GM19238 (cell line): ENCODE data around the gene CD300A.
A peak's percentile ranks its signal among the peaks of the same experiment; 100 is the strongest.
"Not testable (repeated sequence)": the region's sequence is repeated elsewhere in the genome, so short reads cannot be mapped to it uniquely, and the experiment has no call there.

ENCODE experiments used
- DNase-seq: peaks from one replicate; pipeline ENCODE4 v3.0.0; 2011; ENCODE audit warnings: low spot score; ENCODE audit not compliant: insufficient read length

CD300A gene

DNA sequence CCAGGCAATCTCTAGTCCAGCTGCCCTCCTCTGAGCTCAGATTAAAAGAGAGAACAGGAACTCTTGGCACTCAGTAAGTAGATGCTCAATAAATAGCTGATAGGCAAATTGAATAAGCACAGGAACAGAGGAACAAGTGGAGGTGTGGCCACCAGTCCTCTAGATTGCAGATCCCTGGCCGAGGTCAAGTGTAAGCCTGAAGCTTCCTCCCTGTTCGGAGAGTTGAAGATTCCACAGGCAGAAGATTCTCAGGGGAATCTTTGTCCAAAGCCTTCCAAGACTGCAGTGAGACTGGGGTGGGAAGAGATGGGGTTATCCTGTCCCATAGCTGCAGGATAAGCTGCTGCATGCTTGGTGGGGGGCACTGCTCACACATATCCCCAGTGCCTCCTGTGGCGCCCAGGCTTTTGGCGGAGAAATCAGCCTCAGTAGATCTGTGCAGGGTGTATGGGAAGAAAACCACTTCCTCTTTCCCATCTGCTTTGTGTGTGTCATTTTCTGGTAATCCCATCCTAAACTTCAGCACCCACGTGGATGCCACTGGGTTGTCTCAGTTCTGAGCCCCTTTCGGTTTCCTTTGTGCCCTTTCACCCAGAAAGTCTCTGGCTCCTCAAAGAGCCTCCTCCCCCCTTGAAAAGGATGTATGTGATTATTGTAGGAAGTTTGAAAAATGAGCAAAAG is 12.1 kb downstream of the CD300A start:
- no peak for DNase-seq

DNA sequence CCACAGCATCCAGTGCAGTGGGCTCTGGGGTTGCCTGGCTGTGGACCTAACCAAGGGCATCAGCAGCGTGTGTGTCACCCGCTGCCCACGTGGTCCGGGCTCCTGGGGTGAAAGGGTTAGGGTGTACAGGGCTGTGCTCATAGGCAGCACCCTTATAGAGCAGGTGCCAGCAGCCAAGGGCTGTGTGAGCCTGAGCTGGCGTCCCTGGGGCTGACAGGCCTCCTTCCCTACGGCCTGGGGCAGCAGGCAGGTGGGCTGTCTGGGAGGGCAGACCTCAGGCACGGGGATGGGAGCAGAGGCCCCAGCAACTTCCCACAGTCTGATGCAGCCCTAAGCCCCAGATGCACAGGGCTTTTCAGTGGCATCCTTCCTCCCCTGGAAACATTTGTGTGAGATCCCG is 13.9 kb downstream of the CD300A start:
- DNase-seq: no peak

DNA sequence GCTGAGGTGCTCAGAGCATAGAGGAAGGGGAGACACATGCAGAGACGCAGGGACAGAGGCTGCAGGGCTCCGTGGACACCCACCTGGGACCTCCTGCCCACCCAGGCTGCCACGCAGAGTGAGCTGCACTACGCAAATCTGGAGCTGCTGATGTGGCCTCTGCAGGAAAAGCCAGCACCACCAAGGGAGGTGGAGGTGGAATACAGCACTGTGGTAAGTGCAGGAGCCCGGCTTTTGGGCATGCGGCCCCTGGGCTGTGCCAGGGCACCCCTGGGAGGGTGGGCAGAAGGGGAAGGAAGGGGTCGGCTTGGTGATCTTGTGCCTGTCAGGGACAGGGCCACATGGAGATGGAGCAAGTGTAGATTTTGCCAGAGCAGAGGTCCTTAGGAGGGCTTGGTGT is 15.2 kb downstream of the CD300A start:
- DNase-seq: no peak

DNA sequence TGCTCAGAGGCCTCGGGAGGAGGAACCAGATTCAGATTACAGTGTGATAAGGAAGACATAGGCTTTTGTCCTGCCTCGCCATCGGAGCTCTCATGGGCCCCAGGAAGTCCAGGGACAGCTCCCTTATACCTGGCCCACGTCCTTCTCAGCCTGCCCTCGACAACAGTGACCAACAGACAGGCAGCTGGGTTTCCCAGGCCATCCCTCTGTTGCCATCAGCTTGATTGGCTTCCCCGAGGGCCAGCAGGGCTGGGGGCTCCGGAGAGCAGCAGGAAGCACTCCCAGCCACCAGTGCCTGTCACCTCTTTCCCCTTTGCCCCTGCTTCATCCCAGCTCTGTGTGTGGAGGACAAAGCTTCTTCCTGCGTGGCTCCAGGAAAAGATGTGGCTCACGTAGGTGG is 17.6 kb downstream of the CD300A start:
- no peak for DNase-seq

DNA sequence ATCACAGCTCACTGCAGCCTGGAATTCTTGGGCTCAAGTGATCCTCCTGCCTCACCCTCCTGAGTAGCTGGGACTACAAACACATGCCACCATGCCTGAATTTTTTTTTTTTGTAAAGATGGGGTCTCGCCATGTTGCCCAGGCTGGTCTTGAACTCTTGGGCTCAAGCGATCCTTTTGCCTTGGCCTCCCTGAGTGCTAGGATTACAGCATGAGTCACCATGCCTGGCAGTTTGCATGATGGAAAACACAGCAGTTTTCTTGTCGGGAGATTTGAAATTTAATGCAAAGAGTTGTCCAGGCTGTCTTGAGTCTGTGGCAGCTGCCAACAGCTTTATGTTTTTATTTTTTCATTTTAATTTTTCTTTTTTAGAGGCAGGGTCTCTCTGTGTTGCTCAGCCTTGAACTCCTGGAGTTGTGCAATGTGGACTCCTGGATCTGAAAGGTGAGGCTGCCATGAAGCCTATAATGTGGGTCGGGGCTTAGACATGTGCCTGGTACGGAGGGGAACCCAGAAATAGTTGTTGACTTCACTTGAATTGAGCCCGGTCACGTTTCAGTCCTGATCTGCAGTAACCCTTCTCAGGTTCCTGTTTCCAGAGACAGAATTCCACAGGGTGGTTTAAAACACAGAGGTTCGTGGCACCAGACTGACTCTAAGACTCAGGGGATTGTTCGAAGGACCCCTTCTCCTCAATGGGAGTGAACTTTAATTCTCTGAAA is 18.7 kb downstream of the CD300A start:
- no peak for DNase-seq

DNA sequence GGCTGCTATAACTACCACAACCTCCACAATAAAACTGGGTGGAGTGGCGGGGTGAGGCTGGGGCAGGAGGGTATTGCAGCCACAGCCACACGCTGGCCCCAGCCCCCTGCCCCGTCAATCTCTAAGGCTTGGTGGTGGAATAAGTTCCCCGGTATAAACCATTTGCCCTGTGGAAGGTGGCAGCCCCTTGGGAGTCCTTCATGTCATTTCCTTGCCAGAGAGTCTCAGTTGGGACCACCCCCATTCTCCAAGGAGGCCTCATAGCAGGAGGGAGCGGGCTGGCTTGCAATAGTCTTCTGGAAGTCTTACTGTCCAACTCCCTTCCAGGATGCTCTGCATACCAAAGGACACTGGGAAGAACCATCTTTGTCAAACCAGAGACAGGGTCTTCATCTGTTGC is 19.4 kb downstream of the CD300A start:
- no peak for DNase-seq

DNA sequence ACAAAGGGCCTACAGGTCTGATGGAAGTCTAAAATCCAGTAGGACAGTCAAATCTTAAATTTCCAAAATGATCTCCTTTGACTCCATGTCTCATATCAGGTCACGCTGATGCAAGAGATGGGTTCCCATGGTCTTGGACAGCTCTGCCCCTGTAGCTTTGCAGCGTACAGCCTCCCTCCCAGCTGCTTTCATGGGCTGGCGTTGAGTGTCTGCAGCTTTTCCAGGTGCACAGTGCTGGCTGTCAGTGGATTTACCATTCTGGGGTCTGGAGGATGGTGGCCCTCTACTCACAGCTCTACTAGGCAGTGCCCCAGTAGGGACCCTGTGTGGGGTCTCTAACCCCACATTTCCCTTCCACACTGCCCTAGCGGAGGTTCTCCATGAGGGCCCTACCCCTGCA is 21.8 kb downstream of the CD300A start:
- not testable (repeated sequence) for DNase-seq

DNA sequence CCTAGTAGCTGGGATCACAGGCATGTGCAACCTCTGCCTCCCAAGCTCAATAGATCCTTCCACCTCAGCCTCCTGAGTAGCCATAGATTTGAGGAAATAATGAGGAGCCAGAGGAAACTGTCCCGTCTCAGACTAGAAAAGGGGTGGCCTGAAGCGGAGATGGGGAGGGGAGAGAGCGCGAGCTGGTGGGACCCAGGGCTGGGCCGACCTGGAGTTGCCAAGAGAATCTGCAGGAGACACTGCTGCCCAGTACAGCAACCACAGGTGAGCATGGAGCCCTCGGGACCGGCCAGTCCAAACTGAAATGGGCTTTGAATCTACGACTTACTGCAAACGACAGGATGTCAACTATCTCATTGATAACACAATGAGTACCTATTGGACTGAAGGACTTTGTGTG is 24.3 kb downstream of the CD300A start:
- no peak for DNase-seq

DNA sequence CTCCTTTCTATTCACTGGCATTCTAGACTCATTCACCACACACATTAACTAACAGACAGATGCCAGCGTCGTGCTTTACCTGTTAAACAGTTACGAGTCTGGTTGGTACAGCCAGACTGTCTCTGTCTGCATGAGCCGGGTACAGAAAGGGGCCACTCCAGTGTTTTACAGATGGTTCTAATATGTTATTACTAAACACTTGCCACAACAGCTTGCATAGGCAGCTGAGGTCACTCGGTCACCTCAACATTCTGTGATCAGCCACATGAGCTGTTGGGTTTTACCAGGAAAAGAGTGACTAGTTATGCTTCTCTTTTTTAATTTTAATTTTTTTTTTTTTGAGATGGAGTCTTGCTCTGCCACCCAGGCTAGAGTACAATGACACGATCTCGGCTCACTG is 25.2 kb downstream of the CD300A start:
- DNase-seq: no peak

DNA sequence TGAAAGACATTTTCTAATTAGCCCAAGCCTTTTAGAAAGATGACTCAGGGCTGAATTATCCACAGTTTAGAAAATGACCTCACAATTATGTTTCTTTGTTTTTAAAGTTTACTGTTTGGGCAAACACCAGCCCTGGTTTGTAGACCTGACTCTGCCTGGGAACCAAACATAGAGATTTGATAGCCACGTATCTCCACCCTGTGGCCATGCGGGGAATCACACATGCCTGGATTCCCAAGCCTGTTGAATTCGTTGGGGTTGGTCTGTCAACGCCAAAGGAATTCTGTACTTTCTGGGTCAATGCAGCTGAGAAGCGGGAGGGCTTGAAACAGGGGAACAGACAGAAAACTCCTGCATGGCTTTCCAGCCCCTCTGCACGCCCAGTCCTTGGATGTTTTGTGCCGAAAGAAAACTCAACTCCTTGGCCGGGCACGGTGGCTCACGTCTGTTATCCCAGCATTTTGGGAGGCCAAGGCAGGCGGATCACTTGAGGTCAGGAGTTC is 26.9 kb downstream of the CD300A start:
- peak; percentile 40 for DNase-seq

DNA sequence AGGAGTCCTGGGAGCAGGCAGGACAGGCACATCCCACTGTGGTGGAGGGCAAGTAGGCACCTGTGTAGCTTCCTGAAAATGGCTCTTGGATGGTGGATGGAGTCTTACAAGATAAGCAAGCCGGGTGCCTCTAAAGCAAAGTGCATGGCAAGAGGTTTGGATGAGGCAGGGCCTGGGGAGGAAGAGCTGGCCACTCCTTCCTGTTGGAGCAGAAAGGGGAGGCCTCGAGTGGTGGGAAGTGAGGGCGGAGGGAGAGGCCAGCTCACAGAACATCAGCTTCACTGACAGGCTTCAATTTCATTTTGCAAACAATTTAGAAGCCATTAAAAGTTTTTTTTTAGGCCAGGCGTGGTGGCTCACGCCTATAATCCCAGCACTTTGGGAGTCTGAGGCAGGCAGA is 31.0 kb downstream of the CD300A start:
- DNase-seq: no peak

DNA sequence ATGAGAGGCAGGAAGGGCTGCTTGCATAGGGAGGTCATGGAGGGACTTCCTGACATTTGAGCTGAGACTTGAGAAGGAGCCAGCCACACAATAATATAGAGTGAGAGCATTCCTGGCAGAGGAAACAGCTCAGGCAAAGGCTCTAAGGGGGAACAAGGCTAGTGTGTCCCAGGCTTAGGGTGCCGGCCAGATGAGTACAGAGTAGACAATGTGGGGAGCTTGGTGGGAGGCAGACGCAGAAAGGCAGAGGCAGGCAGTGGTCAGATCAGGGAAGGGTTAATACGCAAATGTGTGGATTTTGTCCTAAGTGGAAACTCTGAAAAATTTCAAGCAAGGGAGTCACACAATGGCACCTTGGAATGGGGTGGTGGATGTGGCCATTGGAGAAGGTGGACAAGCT is 33.6 kb downstream of the CD300A start:
- DNase-seq: no peak

DNA sequence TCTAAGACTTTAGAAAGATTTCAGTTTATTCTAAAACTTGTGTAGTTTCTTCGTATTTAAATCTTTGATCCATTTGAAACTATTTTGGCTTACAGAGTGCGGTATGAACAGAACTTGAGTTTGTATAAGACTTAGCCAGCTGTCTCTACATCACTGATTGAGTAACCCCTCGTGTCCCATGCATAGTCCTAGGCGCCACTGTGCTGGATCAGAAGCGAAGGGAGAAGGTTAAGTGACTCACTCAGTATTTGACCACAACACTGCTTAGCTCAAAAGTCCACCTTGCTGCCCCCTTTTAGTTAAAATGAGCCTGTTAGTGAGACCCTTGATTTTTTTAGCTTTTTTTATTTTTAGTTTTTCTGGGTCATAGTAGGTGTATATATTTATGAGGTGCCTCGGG is 36.4 kb downstream of the CD300A start:
- DNase-seq: no peak

DNA sequence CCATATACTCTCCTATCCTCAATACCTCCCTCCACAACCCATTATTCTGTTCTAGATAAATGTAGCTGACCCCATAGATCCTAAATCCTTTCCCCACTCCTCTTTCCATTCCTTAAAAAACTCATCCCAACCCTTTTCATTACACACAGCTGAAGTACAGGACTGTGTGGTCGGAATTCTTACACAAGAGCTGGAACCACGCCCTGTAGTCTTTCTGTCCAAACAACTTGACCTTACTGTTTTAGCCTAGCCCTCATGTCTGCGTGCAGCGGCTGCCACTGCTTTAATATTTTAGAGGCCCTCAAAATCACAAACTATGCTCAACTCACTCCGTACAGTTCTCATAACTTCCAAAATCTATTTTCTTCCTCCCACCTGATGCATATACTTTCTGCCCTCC is 37.5 kb downstream of the CD300A start:
- not testable (repeated sequence) for DNase-seq

DNA sequence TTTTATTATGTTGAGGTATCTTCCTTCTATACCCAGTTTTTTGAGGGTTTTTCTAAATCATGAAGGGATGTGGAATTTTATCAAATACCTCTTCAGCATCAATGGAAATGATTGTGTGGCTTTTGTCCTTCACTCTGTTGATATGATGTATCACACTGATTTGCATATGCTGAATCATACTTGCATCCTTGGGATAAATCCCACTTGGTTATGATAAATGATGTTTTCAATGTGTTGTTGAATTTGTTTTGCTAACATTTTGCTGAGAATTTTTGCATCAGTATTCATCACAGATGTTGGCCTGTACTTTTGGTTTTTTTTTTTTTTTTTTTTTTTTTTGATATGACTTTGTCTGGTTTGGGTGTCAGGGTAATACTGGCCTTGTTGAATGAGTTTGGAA is 41.7 kb downstream of the CD300A start:
- no peak for DNase-seq

DNA sequence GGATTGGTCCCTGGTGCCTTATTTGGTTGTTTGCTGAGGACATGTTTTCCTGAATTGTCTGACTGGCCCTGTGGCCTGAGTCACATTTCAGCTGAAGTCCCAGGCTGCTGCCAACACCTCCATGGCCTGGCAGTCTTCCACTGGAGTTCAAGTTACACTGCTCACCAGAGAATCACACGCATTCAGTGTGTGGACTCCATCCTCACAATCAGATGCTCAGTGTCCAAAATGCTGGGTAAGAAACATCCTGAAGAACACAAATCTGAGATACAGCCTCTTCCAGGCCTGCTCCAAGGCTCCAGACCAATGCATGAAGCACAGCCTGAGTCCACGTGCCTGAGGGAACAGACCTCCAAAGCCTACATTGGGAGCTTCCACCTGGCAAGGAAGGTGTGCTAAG is 45.6 kb downstream of the CD300A start:
- DNase-seq: no peak

DNA sequence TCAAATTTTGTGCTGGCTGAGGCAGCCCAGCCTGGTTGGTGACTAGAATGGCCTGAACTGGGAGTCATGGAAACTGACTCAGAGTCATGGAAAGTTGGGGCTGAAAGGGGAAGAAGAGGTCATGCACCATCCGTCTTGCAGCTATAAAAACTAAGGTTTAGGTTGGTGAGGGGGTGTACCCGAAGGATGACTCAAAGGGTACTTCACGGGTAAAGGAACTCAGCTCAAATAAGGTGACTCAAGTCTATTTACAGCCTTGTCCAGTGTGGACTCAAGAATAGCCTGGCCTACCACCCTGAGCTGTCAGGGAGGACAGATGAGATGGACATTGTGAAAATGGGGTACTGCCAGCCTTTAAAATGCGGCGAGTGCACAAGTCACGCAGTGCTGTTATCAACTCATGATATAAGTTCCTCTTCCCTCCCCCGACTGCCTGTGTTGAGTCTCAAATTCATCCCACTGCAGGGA is 46.2 kb downstream of the CD300A start:
- DNase-seq: no peak

DNA sequence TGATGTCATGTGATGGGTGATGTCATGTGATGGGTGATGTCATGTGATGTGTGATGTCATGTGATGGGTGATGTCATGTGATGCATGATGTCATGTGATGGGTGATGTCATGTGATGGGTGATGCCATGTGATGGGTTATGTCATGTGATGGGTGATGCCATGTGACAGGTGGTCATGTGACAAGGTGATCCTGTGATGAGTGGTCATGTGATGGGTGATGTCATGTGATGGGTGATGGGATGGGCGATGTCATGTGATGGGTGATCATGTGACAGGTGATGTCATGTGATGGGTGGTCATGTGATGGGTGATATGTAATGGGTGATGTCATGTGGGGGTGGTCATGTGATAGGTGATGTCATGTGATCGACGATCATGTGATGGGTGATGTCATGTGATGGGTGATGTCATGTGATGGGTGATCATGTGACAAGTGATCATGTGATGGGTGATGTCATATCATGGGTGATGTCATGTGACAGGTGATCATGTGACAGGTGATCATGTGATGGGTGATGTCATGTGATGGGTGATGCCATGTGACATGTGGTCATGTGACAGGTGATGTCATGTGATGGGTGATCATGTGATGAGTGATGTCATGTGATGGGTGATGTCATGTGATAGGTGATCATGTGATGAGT is 47.7 kb downstream of the CD300A start:
- no peak for DNase-seq

DNA sequence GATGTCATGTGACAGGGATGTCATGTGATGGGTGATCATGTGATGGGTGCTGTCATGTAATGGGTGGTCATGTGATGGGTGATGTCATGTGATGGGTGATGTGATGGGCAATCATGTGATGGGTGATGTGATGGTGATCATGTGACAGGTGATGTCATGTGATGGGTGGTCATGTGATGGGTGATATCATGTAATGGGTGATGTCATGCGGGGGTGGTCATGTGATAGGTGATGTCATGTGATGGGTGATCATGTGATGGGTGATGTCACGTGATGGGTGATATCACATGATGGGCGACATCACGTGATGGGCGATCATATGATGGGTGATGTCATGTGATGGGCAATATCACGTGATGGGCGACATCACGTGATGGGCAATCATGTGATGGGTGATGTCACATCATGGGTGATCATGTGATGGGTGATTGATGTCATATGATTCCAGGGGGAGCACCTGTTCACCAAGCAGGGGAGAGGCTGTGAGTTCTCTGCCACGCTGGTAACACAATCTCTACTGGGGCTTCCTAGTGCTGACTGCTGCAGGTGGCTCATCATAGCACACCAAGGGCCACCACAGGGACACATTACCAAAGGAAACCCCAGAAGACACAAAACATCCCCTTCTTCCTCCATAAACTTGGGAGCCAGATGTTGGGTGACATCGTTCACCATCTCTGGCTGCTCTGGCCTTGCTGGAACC is 48.3 kb downstream of the CD300A start:
- no peak for DNase-seq

DNA sequence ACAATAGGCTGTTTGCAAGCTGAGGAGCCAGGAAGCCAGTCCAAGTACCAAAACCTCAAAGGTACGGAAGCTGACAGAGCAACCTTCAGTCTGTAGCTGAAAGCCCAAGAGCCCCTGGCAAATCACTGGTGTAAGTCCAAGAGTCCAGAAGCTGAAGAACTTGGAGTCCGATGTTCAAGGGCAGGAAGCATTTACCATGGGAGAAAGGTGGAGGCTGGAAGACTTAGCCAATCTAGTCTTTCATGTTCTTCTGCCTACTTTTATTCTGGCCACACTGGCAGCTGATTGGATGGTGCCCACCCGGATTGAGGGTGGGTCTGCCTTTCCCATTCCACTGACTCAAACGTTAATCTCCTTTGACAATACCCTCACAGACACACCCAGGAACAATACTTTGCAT is 49.5 kb downstream of the CD300A start:
- no peak for DNase-seq

DNA sequence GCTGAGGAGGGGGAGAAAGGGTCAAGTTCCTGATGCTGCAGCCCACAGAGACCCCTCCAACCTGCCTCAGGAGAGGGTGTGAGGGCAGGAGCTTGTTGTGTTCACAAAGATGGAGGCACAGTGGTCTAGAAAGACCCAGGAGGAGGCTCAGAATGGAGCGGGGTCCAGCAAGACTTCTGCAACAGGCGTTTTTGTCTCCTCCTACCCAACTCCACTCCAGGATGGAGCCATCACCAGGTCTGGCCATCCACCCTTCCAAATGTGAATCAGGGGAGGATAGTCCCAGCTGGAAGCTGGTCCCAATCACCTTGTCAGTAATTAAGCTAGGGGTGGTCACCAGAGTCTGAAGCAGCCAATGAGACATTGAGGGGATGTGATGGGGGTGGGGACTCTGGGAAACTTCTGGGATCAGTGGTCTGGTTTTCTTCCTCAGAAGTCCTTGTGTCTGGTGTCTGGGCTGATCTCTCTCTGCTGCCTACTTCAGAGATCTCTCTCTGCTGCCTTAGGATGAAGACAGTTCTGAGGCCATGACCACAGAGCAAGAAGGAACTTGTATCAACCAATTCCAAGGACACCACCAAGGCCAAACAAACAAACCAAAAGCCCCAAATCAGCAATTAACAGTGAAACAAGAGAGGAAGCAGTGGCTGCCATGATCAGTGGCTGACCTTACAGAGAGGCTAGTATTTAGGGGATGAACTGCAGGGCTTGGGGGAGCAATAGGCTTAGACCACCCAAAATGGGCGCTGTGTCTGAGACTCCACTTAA is 50.3 kb downstream of the CD300A start:
- no peak for DNase-seq
